Glutamatergic neuron (in vitro differentiated cells): Measurements from ENCODE around the gene BTG2. TPM values are rescaled to one million over a fixed set of nuclear protein-coding genes. Genes with fewer than 3 reads are reported as not detected.
A peak's percentile ranks its signal among the peaks of the same experiment; 100 is the strongest.

Source experiments
- DNase-seq: peaks from one replicate; pipeline ENCODE4 v3.0.0; 2022
- H3K27ac Mint-ChIP-seq: one replicate; pipeline ENCODE4 v1.8.0; 2020; ENCODE audit warnings: mild to moderate bottlenecking, mixed read lengths, inconsistent platforms; ENCODE audit not compliant: unreplicated experiment
- H3K27me3 Mint-ChIP-seq: one replicate; pipeline ENCODE4 v1.8.0; 2020; ENCODE audit warnings: mild to moderate bottlenecking, moderate library complexity, mixed read lengths, inconsistent platforms; ENCODE audit not compliant: unreplicated experiment
- H3K36me3 Mint-ChIP-seq: one replicate; pipeline ENCODE4 v1.8.0; 2020; ENCODE audit warnings: mild to moderate bottlenecking, mixed read lengths, inconsistent platforms; ENCODE audit not compliant: unreplicated experiment
- H3K4me1 Mint-ChIP-seq: one replicate; pipeline ENCODE4 v1.8.0; 2020; ENCODE audit warnings: mild to moderate bottlenecking, low read depth, mixed read lengths, inconsistent platforms; ENCODE audit not compliant: unreplicated experiment
- H3K4me3 Mint-ChIP-seq: one replicate; pipeline ENCODE4 v1.8.0; 2020; ENCODE audit warnings: mild to moderate bottlenecking, mixed read lengths, inconsistent platforms; ENCODE audit not compliant: unreplicated experiment
- H3K9me3 Mint-ChIP-seq: one replicate; pipeline ENCODE4 v1.8.0; 2020; ENCODE audit warnings: mild to moderate bottlenecking, moderate library complexity, mixed read lengths, inconsistent platforms; ENCODE audit not compliant: unreplicated experiment
- total RNA-seq: library from RNA; stranded (reverse); fragmentation: NEBNext Ultra II Directional; extraction: Animal tissue kit (Norgen Biotek cat#: 25700); gene quantifications from one replicate; pipeline ENCODE4 v1.2.1, GENCODE V29; 2021; ENCODE audit not compliant: unreplicated experiment
- TF ChIP-seq, protein P1 (sequence below): fragments of 200-600 bp; sonication (generic); IDR thresholded peaks from one replicate; pipeline ENCODE4 v1.5.0; 2021; ENCODE audit not compliant: partially characterized antibody, unreplicated experiment

Gene BTG2
- total RNA-seq, 1 donor from 2014 or later, result 88.6 TPM

DNA sequence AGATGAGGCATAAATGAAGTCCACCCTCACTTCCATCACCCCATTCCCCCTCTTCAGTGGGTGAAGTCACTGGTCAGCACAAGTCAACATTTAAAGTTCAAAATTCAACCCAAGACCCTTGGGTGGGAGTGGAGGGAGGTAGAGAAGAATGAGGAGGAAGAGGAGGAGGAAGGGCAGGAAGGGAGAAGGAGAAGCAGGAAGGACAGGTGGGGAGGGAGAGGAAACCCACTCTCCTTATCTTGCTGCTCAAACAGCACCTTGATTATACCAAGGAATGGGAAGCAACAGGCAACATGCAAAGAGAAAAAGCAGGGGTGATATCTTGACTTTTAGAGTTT lies 4.0 kb upstream of the BTG2 start:
- Mint-ChIP-seq H3K4me1 (peaks cover 42% of the 10 kb centered on the region), H3K36me3 (peaks cover 4% of the 10 kb centered on the region), H3K27ac (no peak overlapping the region), H3K27me3 (peaks cover 21% of the 10 kb centered on the region), H3K9me3 (peaks cover 12% of the 10 kb centered on the region), H3K4me3 (no peak overlapping the region)
- no peak for DNase-seq
- TF ChIP-seq, protein P1, sequence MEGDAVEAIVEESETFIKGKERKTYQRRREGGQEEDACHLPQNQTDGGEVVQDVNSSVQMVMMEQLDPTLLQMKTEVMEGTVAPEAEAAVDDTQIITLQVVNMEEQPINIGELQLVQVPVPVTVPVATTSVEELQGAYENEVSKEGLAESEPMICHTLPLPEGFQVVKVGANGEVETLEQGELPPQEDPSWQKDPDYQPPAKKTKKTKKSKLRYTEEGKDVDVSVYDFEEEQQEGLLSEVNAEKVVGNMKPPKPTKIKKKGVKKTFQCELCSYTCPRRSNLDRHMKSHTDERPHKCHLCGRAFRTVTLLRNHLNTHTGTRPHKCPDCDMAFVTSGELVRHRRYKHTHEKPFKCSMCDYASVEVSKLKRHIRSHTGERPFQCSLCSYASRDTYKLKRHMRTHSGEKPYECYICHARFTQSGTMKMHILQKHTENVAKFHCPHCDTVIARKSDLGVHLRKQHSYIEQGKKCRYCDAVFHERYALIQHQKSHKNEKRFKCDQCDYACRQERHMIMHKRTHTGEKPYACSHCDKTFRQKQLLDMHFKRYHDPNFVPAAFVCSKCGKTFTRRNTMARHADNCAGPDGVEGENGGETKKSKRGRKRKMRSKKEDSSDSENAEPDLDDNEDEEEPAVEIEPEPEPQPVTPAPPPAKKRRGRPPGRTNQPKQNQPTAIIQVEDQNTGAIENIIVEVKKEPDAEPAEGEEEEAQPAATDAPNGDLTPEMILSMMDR, result no peak

DNA sequence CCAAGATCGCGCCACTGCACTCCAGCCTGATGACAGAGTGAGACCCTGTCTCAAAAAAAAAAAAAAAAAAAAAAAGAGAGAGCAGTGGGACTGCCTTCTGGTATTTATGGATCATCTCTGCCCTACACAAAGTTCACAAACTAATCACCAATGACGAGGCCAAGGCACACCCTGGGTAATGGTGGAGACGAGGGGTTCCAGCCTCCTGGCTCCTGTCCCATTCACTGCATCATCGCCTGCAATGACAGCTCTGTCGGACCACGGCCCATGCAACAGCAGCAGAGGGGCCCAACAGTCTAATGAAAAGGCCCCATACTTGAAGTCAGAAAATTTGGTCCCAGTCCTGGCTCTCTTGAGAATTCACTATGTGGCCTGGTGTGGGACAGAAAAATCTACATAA lies 2.9 kb upstream of the BTG2 start:
- no peak for DNase-seq
- Mint-ChIP-seq H3K4me1 (peaks cover 34% of the 10 kb centered on the region), H3K4me3 (no peak overlapping the region), H3K36me3 (peaks cover 11% of the 10 kb centered on the region), H3K9me3 (peaks cover 19% of the 10 kb centered on the region), H3K27ac (no peak overlapping the region), H3K27me3 (peaks cover 23% of the 10 kb centered on the region)
- TF ChIP-seq, protein P1, result no peak

DNA sequence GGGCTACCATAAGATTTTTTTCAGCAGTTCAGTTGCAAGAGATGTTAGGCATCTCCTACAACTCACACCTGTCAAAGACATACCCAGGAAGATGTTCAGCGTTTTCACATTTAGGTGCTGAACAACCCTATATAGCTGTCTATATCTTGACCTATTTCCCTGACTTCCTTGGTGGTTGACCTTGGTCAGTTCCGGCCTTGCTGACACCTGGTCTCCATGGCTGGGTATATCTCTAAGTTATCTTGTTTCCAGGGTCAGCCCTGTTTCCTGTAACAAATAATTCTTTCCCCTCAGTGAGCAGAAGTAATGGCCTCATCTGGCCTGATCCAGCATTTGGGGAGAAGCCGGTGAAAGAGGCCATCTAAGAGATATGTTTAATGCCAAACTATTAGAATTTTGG lies 2.4 kb upstream of the BTG2 start:
- peaks cover 34% of the 10 kb centered on the region for H3K4me1 Mint-ChIP-seq
- peaks cover 13% of the 10 kb centered on the region for H3K36me3 Mint-ChIP-seq
- peaks cover 23% of the 10 kb centered on the region for H3K27me3 Mint-ChIP-seq
- TF ChIP-seq, protein P1, result no peak
- DNase-seq, result no peak
- H3K27ac Mint-ChIP-seq, result no peak overlapping the region
- peaks cover 20% of the 10 kb centered on the region for H3K9me3 Mint-ChIP-seq
- H3K4me3 Mint-ChIP-seq, result no peak overlapping the region

DNA sequence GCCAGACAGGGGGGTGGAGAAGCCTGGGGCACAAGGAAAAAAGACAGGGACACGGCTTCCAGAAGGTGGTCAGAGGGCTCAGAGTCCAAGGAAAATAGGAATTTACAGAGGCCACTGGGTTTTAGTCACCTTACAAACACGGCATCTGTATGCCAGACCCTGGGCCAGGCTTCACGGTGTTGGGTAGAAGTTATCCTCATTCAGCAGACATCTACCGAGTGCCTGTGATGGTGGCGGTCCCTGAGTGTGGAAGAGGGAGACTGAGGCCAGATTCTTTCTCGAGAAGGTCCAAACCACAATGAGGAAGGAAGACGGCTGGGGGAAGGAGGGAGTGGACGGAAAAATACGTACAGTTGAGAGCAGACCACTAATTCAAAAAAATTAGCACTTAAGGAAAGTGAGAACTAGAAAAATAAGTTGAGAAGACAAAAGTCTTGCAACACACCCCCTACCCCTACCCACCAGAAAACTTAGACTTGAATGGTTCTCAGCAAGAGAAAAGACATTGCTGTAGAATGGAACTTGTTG lies 864 bp upstream of the BTG2 start:
- DNase-seq, result no peak
- Mint-ChIP-seq H3K9me3 (peaks cover 21% of the 10 kb centered on the region), H3K27me3 (peaks cover 23% of the 10 kb centered on the region), H3K4me3 (peak overlapping the region; percentile 80), H3K27ac (peak overlapping the region; percentile 92), H3K36me3 (peaks cover 19% of the 10 kb centered on the region), H3K4me1 (peaks cover 39% of the 10 kb centered on the region)
- TF ChIP-seq, protein P1, result no peak

GRCh38 chr1:203305809-203306088 lies 430 bp downstream of the BTG2 start:
- DNase-seq, result no peak
- TF ChIP-seq, protein P1, result no peak
- Mint-ChIP-seq H3K36me3 (peaks cover 19% of the 10 kb centered on the region), H3K27ac (peak overlapping the region; percentile 96), H3K27me3 (peaks cover 20% of the 10 kb centered on the region), H3K9me3 (peaks cover 21% of the 10 kb centered on the region), H3K4me1 (peaks cover 42% of the 10 kb centered on the region), H3K4me3 (peak overlapping the region; percentile 100)
